GM23338 (cell line): ENCODE results near the gene CHRNA10. TPM values are rescaled to one million over a fixed set of nuclear protein-coding genes. Genes with fewer than 3 reads are reported as not detected.

ENCODE experiments used
- ATAC-seq: fragments of 200-7000 bp; cut with Tn5 transposase; 3 replicates; pipeline ENCODE4 v1.9.1; 2020
- DNase-seq: peaks from one replicate; pipeline ENCODE4 v3.0.0-alpha.2; 2015; ENCODE audit warnings: low spot score
- H2AFZ ChIP-seq: fragments of 200-600 bp; sonication (generic); 2 replicates; pipeline ENCODE4 v1.8.0; 2016; ENCODE audit warnings: antibody characterized with exemption, mild to moderate bottlenecking, moderate library complexity
- H3F3A ChIP-seq: fragments of 200-600 bp; sonication (generic); replicated peaks from 2 replicates; pipeline ENCODE4 v1.8.0; 2017; ENCODE audit warnings: antibody characterized with exemption, mixed run types, low read depth
- H3K27ac ChIP-seq: fragments of 200-600 bp; sonication (generic); 2 replicates; pipeline ENCODE4 v1.6.1; 2016; ENCODE audit warnings: low read depth
- H3K27me3 ChIP-seq: fragments of 200-600 bp; sonication (generic); 2 replicates; pipeline ENCODE4 v1.8.0; 2016; ENCODE audit warnings: mild to moderate bottlenecking, mixed run types, moderate library complexity; ENCODE audit not compliant: insufficient read depth
- H3K36me3 ChIP-seq: fragments of 200-600 bp; sonication (generic); 2 replicates; pipeline ENCODE4 v1.8.0; 2016; ENCODE audit warnings: mild to moderate bottlenecking; ENCODE audit not compliant: insufficient read depth
- H3K4me1 ChIP-seq: fragments of 200-600 bp; sonication (generic); 2 replicates; pipeline ENCODE4 v1.8.0; 2016; ENCODE audit warnings: mild to moderate bottlenecking, moderate library complexity; ENCODE audit not compliant: insufficient read depth
- H3K4me2 ChIP-seq: fragments of 200-600 bp; sonication (generic); 2 replicates; pipeline ENCODE4 v1.7.1; 2017; ENCODE audit warnings: mixed run types
- H3K4me3 ChIP-seq: fragments of 200-600 bp; sonication (generic); 2 replicates; pipeline ENCODE4 v1.6.1; 2016; ENCODE audit warnings: mixed run types
- H3K79me2 ChIP-seq: fragments of 200-600 bp; sonication (generic); replicated peaks from 2 replicates; pipeline ENCODE4 v1.8.0; 2017; ENCODE audit warnings: mild to moderate bottlenecking; ENCODE audit not compliant: insufficient read depth
- H3K9me2 ChIP-seq: fragments of 200-600 bp; sonication (generic); 2 replicates; pipeline ENCODE4 v1.8.0; 2017; ENCODE audit not compliant: insufficient read depth
- H4K20me1 ChIP-seq: fragments of 200-600 bp; sonication (generic); replicated peaks from 2 replicates; pipeline ENCODE4 v1.8.0; 2017; ENCODE audit warnings: mild to moderate bottlenecking; ENCODE audit not compliant: insufficient read depth
- H3K27ac Mint-ChIP-seq: 2 replicates; pipeline ENCODE4 v1.8.0; 2020; ENCODE audit warnings: inconsistent platforms, mild to moderate bottlenecking, moderate library complexity, mixed read lengths
- H3K27me3 Mint-ChIP-seq: 3 replicates; pipeline ENCODE4 v1.8.0; 2022; ENCODE audit warnings: low read depth, mild to moderate bottlenecking, moderate library complexity, mixed read lengths, inconsistent platforms; ENCODE audit not compliant: insufficient read depth, poor library complexity
- H3K36me3 Mint-ChIP-seq: 3 replicates; pipeline ENCODE4 v1.8.0; 2021; ENCODE audit warnings: low read depth, mild to moderate bottlenecking, inconsistent platforms, moderate library complexity, mixed read lengths
- H3K4me1 Mint-ChIP-seq: 3 replicates; pipeline ENCODE4 v1.8.0; 2020; ENCODE audit warnings: mild to moderate bottlenecking, inconsistent platforms, mixed read lengths
- H3K4me3 Mint-ChIP-seq: 3 replicates; pipeline ENCODE4 v1.8.0; 2021; ENCODE audit warnings: moderate library complexity, mild to moderate bottlenecking, inconsistent platforms, mixed read lengths
- H3K9me3 Mint-ChIP-seq: 3 replicates; pipeline ENCODE4 v1.8.0; 2020; ENCODE audit warnings: moderate library complexity, mild to moderate bottlenecking, inconsistent platforms, mixed read lengths
- CREB1 ChIP-seq: fragments of 250-450 bp; sonication (Bioruptor Pico); IDR thresholded peaks from 2 replicates; pipeline ENCODE4 v1.5.0; 2020; ENCODE audit warnings: low read depth, mild to moderate bottlenecking, moderate library complexity
- EZH2 ChIP-seq: fragments of 200-600 bp; sonication (generic); IDR thresholded peaks from one replicate; pipeline ENCODE4 v1.8.0; 2017; ENCODE audit warnings: antibody characterized with exemption, mild to moderate bottlenecking, low read depth; ENCODE audit not compliant: unreplicated experiment
- EZH2phosphoT487 ChIP-seq: fragments of 200-600 bp; sonication (generic); IDR thresholded peaks from one replicate; pipeline ENCODE4 v1.8.1; 2018; ENCODE audit warnings: antibody characterized with exemption; ENCODE audit not compliant: unreplicated experiment
- JUNB ChIP-seq: IDR thresholded peaks from one replicate; pipeline ENCODE4 v1.6.1; 2016; ENCODE audit warnings: antibody characterized with exemption; ENCODE audit not compliant: unreplicated experiment
- NANOG ChIP-seq: IDR thresholded peaks from 2 replicates; pipeline ENCODE4 v1.6.1; 2016; ENCODE audit warnings: antibody characterized with exemption, borderline replicate concordance
- POLR2AphosphoS5 ChIP-seq: IDR thresholded peaks from 2 replicates; pipeline ENCODE4 v1.6.1; 2016; ENCODE audit warnings: antibody characterized with exemption, low read depth
- STAT1 ChIP-seq: IDR thresholded peaks from one replicate; pipeline ENCODE4 v1.6.1; 2016; ENCODE audit warnings: antibody characterized with exemption; ENCODE audit not compliant: unreplicated experiment
- ZNF114 ChIP-seq: fragments of 250-450 bp; sonication (Bioruptor Pico); IDR thresholded peaks from 2 replicates; pipeline ENCODE4 v1.5.0; 2020; ENCODE audit warnings: mild to moderate bottlenecking, moderate library complexity
- ZNF331 ChIP-seq: fragments of 250-450 bp; sonication (Bioruptor Pico); IDR thresholded peaks from 2 replicates; pipeline ENCODE4 v1.5.0; 2020; ENCODE audit warnings: low read depth, mild to moderate bottlenecking, moderate library complexity
- polyA plus RNA-seq: library from polyadenylated mRNA; unstranded; fragments of >200 nt; fragmentation: Nextera tagmentation; extraction: Ambion mirVana; gene quantifications from 2 replicates; pipeline ENCODE4 v1.2.1, GENCODE V29; 2016
- total RNA-seq: library from RNA; depleted of rRNA; stranded (reverse); fragments of >200 nt; shearing (Covaris generic); gene quantifications from 2 replicates; pipeline ENCODE4 v1.2.3, GENCODE V29; 2014
- TF ChIP-seq, protein P1 (sequence below): IDR thresholded peaks from 2 replicates; pipeline ENCODE4 v1.6.1; 2016; ENCODE audit warnings: antibody characterized with exemption
- TF ChIP-seq, protein P2 (sequence below): IDR thresholded peaks from one replicate; pipeline ENCODE4 v1.6.1; 2018; ENCODE audit warnings: antibody characterized with exemption; ENCODE audit not compliant: unreplicated experiment

Gene CHRNA10
- total and polyA plus RNA-seq, 2 experiments from 2014 or later, result 0.45 to 1.5 TPM

DNA sequence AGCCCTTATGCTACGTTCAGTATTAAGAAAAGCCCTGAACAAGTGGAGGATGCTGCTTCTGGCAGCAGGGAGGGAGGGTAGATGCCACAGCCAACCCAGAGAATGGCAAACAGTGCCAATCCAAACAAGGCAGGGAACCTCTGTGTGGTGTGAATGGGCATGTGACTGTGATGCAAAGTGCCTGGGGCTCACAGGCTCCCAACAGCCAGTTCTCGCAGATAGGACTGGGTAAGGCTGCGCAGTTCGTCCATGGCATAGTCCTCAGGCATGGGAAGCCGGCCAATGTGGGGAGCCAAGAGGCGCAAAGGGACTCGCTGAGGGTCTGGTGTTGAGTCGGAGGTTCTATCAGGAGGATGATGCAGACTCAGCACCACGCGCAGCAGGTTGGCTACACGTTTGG lies 4.8 kb upstream of the CHRNA10 start:
- peaks cover 8% of the 10 kb centered on the region; the same call in 2 of the 3 replicates for H3K4me1 Mint-ChIP-seq
- H3K36me3 Mint-ChIP-seq, result peaks cover 78% of the 10 kb centered on the region
- no peak overlapping the region for H3K27ac Mint-ChIP-seq
- DNase-seq (no peak), ATAC-seq (no peak)
- Histone ChIP-seq H3K27me3 (no peaks in the 10 kb centered on the region), H3F3A (0 out of 2 replicates have a peak, but pooled peaks cover 4% of the 10 kb centered on the region), H3K9me2 (no peaks in the 10 kb centered on the region), H4K20me1 (no peaks in the 10 kb centered on the region; the same call in none of the 2 replicates), H3K27ac (no peak overlapping the region), H3K4me3 (no peak overlapping the region), H3K79me2 (no peaks in the 10 kb centered on the region), H3K36me3 (peaks cover 57% of the 10 kb centered on the region), H3K4me2 (no peak overlapping the region), H2AFZ (no peak overlapping the region), H3K4me1 (no peaks in the 10 kb centered on the region)
- peaks cover 1% of the 10 kb centered on the region for H3K27me3 Mint-ChIP-seq
- TF ChIP-seq ZNF114 (CRISPR knock-in tag) (no peak), STAT1 (no peak), ZNF331 (CRISPR knock-in tag) (no peak), NANOG (no peak), JUNB (no peak), EZH2 (no peak)
- TF ChIP-seq, protein P1, sequence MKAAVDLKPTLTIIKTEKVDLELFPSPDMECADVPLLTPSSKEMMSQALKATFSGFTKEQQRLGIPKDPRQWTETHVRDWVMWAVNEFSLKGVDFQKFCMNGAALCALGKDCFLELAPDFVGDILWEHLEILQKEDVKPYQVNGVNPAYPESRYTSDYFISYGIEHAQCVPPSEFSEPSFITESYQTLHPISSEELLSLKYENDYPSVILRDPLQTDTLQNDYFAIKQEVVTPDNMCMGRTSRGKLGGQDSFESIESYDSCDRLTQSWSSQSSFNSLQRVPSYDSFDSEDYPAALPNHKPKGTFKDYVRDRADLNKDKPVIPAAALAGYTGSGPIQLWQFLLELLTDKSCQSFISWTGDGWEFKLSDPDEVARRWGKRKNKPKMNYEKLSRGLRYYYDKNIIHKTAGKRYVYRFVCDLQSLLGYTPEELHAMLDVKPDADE, result no peak
- TF ChIP-seq, protein P2, sequence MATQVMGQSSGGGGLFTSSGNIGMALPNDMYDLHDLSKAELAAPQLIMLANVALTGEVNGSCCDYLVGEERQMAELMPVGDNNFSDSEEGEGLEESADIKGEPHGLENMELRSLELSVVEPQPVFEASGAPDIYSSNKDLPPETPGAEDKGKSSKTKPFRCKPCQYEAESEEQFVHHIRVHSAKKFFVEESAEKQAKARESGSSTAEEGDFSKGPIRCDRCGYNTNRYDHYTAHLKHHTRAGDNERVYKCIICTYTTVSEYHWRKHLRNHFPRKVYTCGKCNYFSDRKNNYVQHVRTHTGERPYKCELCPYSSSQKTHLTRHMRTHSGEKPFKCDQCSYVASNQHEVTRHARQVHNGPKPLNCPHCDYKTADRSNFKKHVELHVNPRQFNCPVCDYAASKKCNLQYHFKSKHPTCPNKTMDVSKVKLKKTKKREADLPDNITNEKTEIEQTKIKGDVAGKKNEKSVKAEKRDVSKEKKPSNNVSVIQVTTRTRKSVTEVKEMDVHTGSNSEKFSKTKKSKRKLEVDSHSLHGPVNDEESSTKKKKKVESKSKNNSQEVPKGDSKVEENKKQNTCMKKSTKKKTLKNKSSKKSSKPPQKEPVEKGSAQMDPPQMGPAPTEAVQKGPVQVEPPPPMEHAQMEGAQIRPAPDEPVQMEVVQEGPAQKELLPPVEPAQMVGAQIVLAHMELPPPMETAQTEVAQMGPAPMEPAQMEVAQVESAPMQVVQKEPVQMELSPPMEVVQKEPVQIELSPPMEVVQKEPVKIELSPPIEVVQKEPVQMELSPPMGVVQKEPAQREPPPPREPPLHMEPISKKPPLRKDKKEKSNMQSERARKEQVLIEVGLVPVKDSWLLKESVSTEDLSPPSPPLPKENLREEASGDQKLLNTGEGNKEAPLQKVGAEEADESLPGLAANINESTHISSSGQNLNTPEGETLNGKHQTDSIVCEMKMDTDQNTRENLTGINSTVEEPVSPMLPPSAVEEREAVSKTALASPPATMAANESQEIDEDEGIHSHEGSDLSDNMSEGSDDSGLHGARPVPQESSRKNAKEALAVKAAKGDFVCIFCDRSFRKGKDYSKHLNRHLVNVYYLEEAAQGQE, result no peak
- H3K4me3 Mint-ChIP-seq, result no peak overlapping the region
- no peaks in the 10 kb centered on the region for H3K9me3 Mint-ChIP-seq

DNA sequence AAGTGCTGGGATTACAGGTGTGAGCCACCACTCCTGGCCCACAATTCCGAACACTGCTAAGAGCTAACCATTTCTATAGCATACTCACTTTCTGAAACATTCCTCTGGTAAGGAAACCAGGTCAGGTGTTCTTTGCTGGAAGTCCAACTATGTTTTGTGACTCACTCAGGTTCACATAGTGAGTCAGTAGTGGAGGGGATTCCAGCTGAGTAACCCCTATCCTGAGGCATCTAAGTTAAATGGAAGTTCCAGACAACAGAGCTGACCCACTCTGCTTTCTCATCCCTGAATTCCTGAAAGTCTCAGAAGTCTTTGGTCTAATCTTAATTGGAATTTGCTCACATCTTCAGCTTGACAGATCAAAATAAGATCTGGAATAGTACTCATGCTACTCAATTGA lies 3.0 kb upstream of the CHRNA10 start:
- Mint-ChIP-seq H3K4me1 (peaks cover 8% of the 10 kb centered on the region), H3K9me3 (no peaks in the 10 kb centered on the region), H3K27me3 (no peaks in the 10 kb centered on the region), H3K27ac (no peak overlapping the region; the same call in 1 of the 2 replicates), H3K4me3 (no peak overlapping the region), H3K36me3 (peaks cover 74% of the 10 kb centered on the region)
- Histone ChIP-seq H3F3A (0 out of 2 replicates have a peak, but pooled peaks cover 1% of the 10 kb centered on the region), H3K9me2 (no peaks in the 10 kb centered on the region), H3K27me3 (no peaks in the 10 kb centered on the region), H3K4me1 (no peaks in the 10 kb centered on the region), H3K36me3 (peaks cover 41% of the 10 kb centered on the region), H4K20me1 (no peaks in the 10 kb centered on the region; the same call in 1 of the 2 replicates), H3K79me2 (no peaks in the 10 kb centered on the region), H2AFZ (no peak overlapping the region), H3K4me2 (no peak overlapping the region), H3K4me3 (no peak overlapping the region), H3K27ac (no peak overlapping the region)
- TF ChIP-seq EZH2 (no peak), ZNF114 (CRISPR knock-in tag) (no peak), POLR2AphosphoS5 (no peak), CREB1 (CRISPR knock-in tag) (no peak), EZH2phosphoT487 (no peak), STAT1 (no peak)
- ATAC-seq, result no peak
- no peak for DNase-seq
